Limb (tissue), 2 donors: ENCODE data around the gene ORC4.

Source experiments
- DNase-seq, 2 donors: peaks; one replicate each; pipeline ENCODE4 v3.0.0-alpha.2; 2016; ENCODE audit errors: extremely low spot score in 2 of 2

ORC4 gene

DNA sequence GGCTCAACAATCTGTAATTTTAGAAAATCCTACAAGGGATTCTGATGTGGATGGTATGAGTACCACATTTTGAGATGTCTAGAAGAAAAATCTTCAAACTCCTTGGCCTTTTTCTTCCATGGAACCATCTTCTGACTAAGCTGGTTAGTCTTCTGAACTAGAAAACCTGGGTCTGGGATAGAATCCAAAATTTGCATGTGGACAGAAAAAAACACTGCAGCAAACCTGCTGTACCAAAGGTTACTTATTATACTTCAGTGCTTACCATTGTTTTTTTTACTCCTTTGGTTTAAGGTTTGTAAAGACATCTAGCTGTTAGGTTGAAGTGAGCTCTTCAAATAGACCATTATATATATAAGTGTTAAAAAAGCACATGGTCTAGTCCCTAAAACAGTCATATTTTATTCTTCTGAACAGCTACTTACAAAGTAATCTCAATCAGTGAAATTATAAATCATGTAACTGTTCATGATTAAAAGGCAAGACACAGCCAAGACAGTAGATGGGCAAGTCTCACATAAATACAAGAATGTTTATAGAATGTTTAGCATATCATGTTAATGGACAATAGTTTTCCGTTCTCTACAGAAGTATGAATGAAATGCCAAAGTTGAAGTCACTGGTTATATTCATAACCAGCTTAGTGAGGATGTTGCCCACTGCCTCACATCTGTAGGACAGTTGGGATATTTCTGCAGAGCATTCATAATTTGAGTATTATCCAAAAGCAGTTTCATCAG is 85.5 kb downstream of the ORC4 start:
- DNase-seq, result no peak

DNA sequence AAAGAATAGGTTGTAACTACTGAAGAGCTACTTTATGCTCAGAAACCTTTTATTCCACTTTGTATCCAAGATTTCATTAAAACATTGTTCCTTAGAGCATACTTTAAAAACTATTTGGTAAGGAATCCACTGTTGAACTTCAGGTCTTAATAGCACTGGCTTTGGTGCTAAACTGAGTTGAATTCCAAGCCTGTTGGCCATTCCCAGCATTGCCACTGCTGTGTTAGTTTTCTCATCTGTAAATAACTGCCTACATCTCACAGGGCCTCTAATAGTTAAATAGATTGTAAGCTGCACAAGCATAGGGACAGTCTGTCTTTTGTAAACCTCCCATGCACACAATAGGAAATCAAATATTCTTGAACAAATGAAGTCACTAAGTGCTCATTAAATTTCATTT is 86.6 kb downstream of the ORC4 start:
- DNase-seq, result no peak

DNA sequence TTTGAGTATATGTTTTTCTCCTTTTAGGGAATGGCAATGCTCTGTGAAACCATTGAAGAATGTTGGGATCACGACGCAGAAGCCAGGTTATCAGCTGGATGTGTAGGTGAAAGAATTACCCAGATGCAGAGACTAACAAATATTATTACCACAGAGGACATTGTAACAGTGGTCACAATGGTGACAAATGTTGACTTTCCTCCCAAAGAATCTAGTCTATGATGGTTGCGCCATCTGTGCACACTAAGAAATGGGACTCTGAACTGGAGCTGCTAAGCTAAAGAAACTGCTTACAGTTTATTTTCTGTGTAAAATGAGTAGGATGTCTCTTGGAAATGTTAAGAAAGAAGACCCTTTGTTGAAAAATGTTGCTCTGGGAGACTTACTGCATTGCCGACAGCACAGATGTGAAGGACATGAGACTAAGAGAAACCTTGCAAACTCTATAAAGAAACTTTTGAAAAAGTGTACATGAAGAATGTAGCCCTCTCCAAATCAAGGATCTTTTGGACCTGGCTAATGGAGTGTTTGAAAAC is 93.4 kb downstream of the ORC4 start:
- DNase-seq, result no peak

GRCh38 chr2:147925886-147926285 is 94.7 kb downstream of the ORC4 start:
- peak in 1 of 2 donors; percentile 19 for DNase-seq

DNA sequence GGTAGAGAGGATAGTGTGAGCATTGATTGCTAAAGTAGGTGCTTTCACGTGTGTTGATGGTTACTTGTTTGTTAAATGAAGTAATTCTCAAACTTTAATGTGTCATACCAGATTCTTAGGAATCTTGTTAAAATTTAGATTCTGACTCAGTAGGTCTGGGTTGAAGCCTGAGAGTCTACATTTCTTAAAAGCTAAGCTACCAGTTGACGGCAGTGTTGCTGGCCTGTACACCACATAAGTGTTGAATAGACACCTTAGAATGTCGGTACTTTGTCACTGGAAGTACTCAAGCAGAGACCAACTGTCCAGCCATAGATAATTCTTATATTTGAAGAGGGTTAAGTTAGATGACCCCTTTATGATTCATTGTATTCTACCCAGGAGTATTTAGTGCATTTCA is 95.9 kb downstream of the ORC4 start:
- DNase-seq, result no peak

DNA sequence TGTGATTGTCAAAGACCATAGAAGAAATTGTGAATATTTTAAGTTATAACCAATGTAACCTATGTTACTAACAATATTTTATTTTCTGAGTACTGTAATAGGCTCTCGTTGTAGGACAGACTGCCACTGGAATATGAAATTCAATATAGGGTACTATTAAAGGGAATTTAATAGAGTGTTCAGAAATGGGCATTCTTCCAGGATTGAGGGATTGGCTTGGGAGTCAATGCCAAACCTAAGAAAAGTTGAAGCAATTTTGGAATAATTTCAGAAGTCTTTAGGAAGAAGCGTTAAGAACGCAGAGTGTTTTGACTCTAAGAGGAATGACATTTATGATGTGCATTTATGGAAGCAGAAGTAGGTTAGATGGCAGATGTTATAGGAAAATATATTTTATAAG is 96.7 kb downstream of the ORC4 start:
- peak in 1 of 2 donors; percentile 62 for DNase-seq

- no peak for DNase-seq
These were observed 103.4 kb downstream of the ORC4 start for GRCh38 chr2:147917161-147917560.

GRCh38 chr2:147916723-147917122 is 103.8 kb downstream of the ORC4 start:
- DNase-seq, result no peak

GRCh38 chr2:147916067-147916466 is 104.5 kb downstream of the ORC4 start:
- no peak for DNase-seq

DNA sequence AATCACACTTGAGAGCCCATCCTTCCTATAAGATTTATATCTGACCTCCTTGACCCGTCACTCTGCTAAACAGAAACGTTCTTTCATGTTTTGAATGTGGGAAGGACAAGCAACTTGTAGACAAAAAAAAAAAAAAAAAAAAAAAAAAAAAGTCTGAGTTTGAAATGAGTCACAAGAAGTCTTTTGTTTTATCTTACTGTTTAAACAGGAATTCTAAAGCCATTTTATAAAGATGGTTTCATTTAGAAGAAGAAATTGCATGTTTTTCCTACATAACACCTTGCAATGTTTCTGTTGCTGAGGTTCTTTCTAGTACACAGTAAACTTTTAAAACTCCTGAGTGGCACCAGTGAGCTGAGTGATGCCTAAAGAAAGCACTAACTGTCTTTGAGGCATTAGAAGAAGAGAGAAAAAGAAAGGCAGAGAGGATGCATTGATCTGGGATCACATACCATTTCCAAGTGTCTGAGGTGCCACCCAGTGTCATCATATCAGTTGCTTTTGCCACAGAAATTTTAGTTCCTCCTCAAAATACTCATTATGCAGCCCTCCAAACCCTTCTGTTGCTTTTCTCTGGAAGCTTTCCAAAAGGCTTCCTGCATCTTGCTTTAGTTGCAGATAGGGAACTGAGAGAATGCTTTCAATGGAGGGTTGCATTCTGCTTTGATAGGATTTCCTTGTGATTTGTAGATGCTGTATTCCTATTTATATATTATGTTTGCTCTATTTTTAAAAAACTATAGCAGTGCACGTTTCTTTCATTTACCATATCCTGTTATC is 106.6 kb downstream of the ORC4 start:
- no peak for DNase-seq

DNA sequence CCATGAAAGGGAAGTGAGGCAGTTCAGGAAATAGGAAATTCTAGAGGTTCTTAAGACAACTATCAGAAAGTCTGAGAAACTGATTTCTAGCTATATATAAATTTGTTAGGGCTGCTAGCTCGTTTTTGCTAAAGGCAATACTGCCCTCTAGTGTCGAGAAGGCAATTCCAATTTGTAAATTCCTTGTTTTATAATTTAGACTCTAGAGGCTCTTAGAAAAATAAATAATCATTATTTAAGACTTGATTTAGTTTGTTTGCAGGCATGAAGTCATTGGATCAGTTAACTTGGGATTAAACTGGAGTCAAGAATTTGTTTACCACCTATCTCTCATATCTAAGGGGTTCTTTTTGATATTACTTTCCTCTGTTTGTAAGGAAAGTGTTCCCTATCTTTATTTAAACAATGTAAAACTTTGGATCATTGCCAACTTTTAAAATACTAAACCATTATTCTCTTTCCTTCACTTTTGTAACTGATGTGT is 109.5 kb downstream of the ORC4 start:
- peak; percentile 23 to 91 for DNase-seq

GRCh38 chr2:147909178-147909577 is 111.4 kb downstream of the ORC4 start:
- no peak for DNase-seq

DNA sequence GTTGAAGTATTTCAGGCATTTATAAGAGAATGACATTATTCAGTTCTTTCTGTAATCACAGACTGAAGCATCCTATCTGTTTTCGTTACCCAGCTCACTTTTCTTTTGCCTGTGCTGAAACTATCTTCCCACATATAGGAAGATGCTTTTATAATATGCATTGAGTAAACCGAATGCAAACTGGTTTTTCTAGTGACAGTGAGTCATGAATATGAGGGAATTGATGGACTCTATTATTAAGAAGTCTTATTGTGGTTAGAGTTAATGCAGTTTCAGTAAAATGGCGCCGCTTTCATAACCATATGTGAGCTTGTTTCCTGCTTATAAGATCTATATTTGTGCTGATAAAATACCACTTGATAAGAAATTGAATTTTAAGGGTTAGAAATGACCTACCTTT is 116.5 kb downstream of the ORC4 start:
- no peak for DNase-seq

DNA sequence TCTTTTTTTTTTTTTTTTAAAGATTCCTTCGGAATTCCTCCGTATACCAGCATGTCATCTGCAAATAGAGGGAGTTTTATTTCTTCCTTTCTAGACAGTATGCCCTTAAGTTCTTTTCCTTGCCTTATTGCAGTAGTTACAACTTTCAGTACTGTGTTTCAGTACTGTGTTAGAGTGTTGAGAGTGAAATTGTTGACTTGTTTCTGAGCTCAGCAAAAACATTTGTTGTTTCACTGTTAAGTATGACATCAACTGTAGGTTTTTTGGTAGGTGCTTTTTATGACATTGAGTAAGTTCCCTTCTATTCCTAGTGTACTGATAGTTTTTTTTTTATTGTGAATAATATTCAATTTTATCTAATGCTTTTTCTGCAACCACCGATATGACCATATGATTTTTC is 131.9 kb downstream of the ORC4 start:
- DNase-seq, result no peak

DNA sequence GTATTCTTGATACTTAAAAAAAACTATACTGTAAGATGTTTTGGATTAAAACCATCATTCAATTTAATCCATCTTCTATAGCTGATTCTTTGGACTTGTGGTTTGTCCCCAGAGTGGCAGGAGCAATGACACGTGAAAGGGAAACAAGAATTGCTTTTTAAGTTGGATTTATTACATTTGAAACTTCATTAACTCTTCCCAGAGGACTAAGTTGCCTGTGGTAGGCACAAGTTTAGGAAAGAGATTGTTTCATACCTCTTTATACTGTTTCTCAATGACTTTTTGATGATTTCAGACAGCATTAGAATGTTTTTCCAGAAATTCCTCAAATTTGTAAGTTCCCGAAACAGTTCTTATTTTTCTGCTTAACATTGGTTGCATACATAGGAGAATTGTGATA is 134.4 kb downstream of the ORC4 start:
- DNase-seq, result no peak

GRCh38 chr2:147884830-147885229 is 135.7 kb downstream of the ORC4 start:
- no peak for DNase-seq

GRCh38 chr2:147882631-147883030 is 137.9 kb downstream of the ORC4 start:
- DNase-seq, result no peak
